ENCODE data around the gene GGA1. TPM values are rescaled to one million over a fixed set of nuclear protein-coding genes. Genes with fewer than 3 reads are reported as not detected.
"Not testable (repeated sequence)": the region's sequence is repeated elsewhere in the genome, so short reads cannot be mapped to it uniquely, and the experiment has no call there.

The GGA1 gene
- total RNA-seq, 2 donors from 2014 or later, result 69.3 to 79.8 TPM

- Mint-ChIP-seq H3K9me3 (no peaks in the 10 kb centered on the region), H3K4me1 (peaks cover 30% of the 10 kb centered on the region), H3K27ac (peak within 1 kb of the TSS; percentile 94), H3K27me3 (no peaks in the 10 kb centered on the region), H3K36me3 (ENCODE audit: low read depth) (peaks cover 47% of the 10 kb centered on the region), H3K4me3 (peak within 1 kb of the TSS; percentile 87)
- ATAC-seq (replicated peaks), result peak; percentile 52
Observed at GRCh38 chr22:37639070-37639760, 30.6 kb downstream of the GGA1 start, which contains the start of gene SH3BP1. Gene SH3BP1 (plus strand): TSS chr22:37639669. CDS start chr22:37639788, 119 bp downstream.

- Mint-ChIP-seq H3K27ac (peak overlapping the region; percentile 94), H3K4me1 (peaks cover 23% of the 10 kb centered on the region), H3K27me3 (no peaks in the 10 kb centered on the region), H3K36me3 (ENCODE audit: low read depth) (peaks cover 55% of the 10 kb centered on the region), H3K9me3 (no peaks in the 10 kb centered on the region), H3K4me3 (peak overlapping the region; percentile 87)
- ATAC-seq (replicated peaks), result peak; percentile 30
Observed at GRCh38 chr22:37639771-37640590, 31.3 kb downstream of the GGA1 start.

GRCh38 chr22:37640591-37641560 lies 32.2 kb downstream of the GGA1 start:
- Mint-ChIP-seq H3K9me3 (no peaks in the 10 kb centered on the region), H3K4me3 (peak overlapping the region; percentile 87), H3K27ac (peak overlapping the region; percentile 94), H3K36me3 (ENCODE audit: low read depth) (peaks cover 64% of the 10 kb centered on the region), H3K4me1 (peaks cover 23% of the 10 kb centered on the region), H3K27me3 (no peaks in the 10 kb centered on the region)
- ATAC-seq (replicated peaks), result peak; percentile 1

- Mint-ChIP-seq H3K9me3 (no peaks in the 10 kb centered on the region), H3K27me3 (no peaks in the 10 kb centered on the region), H3K4me1 (peaks cover 20% of the 10 kb centered on the region), H3K4me3 (peak overlapping the region; percentile 87), H3K27ac (no peak overlapping the region), H3K36me3 (ENCODE audit: low read depth) (peaks cover 71% of the 10 kb centered on the region)
- no peak for ATAC-seq (replicated peaks)
Observed at GRCh38 chr22:37641561-37641949, 32.9 kb downstream of the GGA1 start.

- peak overlapping the region; percentile 87 for H3K4me3 Mint-ChIP-seq
- peaks cover 12% of the 10 kb centered on the region for H3K4me1 Mint-ChIP-seq
- no peaks in the 10 kb centered on the region for H3K27me3 Mint-ChIP-seq
- H3K9me3 Mint-ChIP-seq, result no peaks in the 10 kb centered on the region
- H3K27ac Mint-ChIP-seq, result peak overlapping the region; percentile 70
- peak; percentile 77 for ATAC-seq (replicated peaks)
- H3K36me3 Mint-ChIP-seq (ENCODE audit: low read depth), result peaks cover 88% of the 10 kb centered on the region
Observed at GRCh38 chr22:37643225-37643847, 34.7 kb downstream of the GGA1 start.

- H3K27me3 Mint-ChIP-seq, result no peaks in the 10 kb centered on the region
- no peaks in the 10 kb centered on the region for H3K9me3 Mint-ChIP-seq
- peaks cover 6% of the 10 kb centered on the region for H3K4me1 Mint-ChIP-seq
- H3K4me3 Mint-ChIP-seq, result no peak overlapping the region
- no peak for ATAC-seq (replicated peaks)
- no peak overlapping the region for H3K27ac Mint-ChIP-seq
- H3K36me3 Mint-ChIP-seq (ENCODE audit: low read depth), result peaks cover 99% of the 10 kb centered on the region
Observed at GRCh38 chr22:37647317-37647716, 38.7 kb downstream of the GGA1 start.

- ATAC-seq (replicated peaks), result no peak
Observed at GRCh38 chr22:37647928-37648327, 39.3 kb downstream of the GGA1 start.

GRCh38 chr22:37650463-37651136 lies 42.0 kb downstream of the GGA1 start:
- Mint-ChIP-seq H3K27ac (no peak overlapping the region), H3K9me3 (no peaks in the 10 kb centered on the region), H3K36me3 (ENCODE audit: low read depth) (peaks cover 93% of the 10 kb centered on the region), H3K4me3 (no peak overlapping the region), H3K4me1 (no peaks in the 10 kb centered on the region), H3K27me3 (no peaks in the 10 kb centered on the region)
- no peak for ATAC-seq (replicated peaks)

More at GRCh38 chr22:37647928-37648327, 39.3 kb downstream of the GGA1 start:
- peaks cover 6% of the 10 kb centered on the region for H3K4me1 Mint-ChIP-seq
- no peaks in the 10 kb centered on the region for H3K9me3 Mint-ChIP-seq
- H3K36me3 Mint-ChIP-seq (ENCODE audit: low read depth), result peaks cover 99% of the 10 kb centered on the region
- H3K27me3 Mint-ChIP-seq, result no peaks in the 10 kb centered on the region
- no peak overlapping the region for H3K27ac Mint-ChIP-seq
- H3K4me3 Mint-ChIP-seq, result no peak overlapping the region

GRCh38 chr22:37654563-37655251 lies 46.1 kb downstream of the GGA1 start:
- H3K27ac Mint-ChIP-seq, result peak overlapping the region; percentile 67
- peaks cover 75% of the 10 kb centered on the region for H3K36me3 Mint-ChIP-seq (ENCODE audit: low read depth)
- H3K9me3 Mint-ChIP-seq, result no peaks in the 10 kb centered on the region
- H3K4me3 Mint-ChIP-seq, result no peak overlapping the region
- ATAC-seq (replicated peaks), result no peak
- H3K27me3 Mint-ChIP-seq, result no peaks in the 10 kb centered on the region
- peaks cover 15% of the 10 kb centered on the region for H3K4me1 Mint-ChIP-seq

GRCh38 chr22:37655252-37655563 lies 46.6 kb downstream of the GGA1 start:
- ATAC-seq (replicated peaks), result no peak
- Mint-ChIP-seq H3K27me3 (no peaks in the 10 kb centered on the region), H3K4me3 (no peak overlapping the region), H3K36me3 (ENCODE audit: low read depth) (peaks cover 75% of the 10 kb centered on the region), H3K4me1 (peaks cover 20% of the 10 kb centered on the region), H3K9me3 (no peaks in the 10 kb centered on the region), H3K27ac (no peak overlapping the region)

GRCh38 chr22:37656583-37656982 lies 47.9 kb downstream of the GGA1 start:
- H3K4me1 Mint-ChIP-seq, result peaks cover 31% of the 10 kb centered on the region
- not testable (repeated sequence) for H3K9me3 Mint-ChIP-seq; H3K27me3 Mint-ChIP-seq; ATAC-seq (replicated peaks); H3K4me3 Mint-ChIP-seq
- H3K27ac Mint-ChIP-seq, result peak overlapping the region; percentile 79
- peaks cover 66% of the 10 kb centered on the region for H3K36me3 Mint-ChIP-seq (ENCODE audit: low read depth)

- Mint-ChIP-seq H3K4me1 (peaks cover 31% of the 10 kb centered on the region), H3K27ac (peak overlapping the region; percentile 92), H3K27me3 (no peaks in the 10 kb centered on the region), H3K4me3 (peak overlapping the region; percentile 93), H3K9me3 (no peaks in the 10 kb centered on the region), H3K36me3 (ENCODE audit: low read depth) (peaks cover 62% of the 10 kb centered on the region)
- no peak for ATAC-seq (replicated peaks)
Observed at GRCh38 chr22:37657590-37658132, 49.0 kb downstream of the GGA1 start.

All from activated T-helper 17 cell treated with anti-CD3 and anti-CD28 coated beads, Interleukin-2, amount 50 U/mL, for 72 hours (primary cell).